IMR-90 (cell line): ENCODE measurements around the gene OSBPL6. TPM values are rescaled to one million over a fixed set of nuclear protein-coding genes. Genes with fewer than 3 reads are reported as not detected.

Source experiments
- ATAC-seq: fragments of 200-7000 bp; cut with Tn5 transposase; 2 replicates; pipeline ENCODE4 v1.9.1; 2020; ENCODE audit warnings: low read depth, mild to moderate bottlenecking, moderate library complexity
- BruUV-seq: library from RNA; stranded (reverse); fragments of 400-500 nt; replicated peaks from 2 replicates; lab custom pipeline; 2021; lab: Mats Ljungman, UMichigan
- CTCF ChIA-PET: fragments of 300-600 bp; formaldehyde crosslinking; extraction: SDS; loops from one replicate; lab custom pipeline; 2021; ENCODE audit warnings: antibody characterized with exemption; lab: Yijun Ruan, JAX
- POLR2A ChIA-PET: fragments of 300-600 bp; sonication (Branson Sonifier 250); formaldehyde crosslinking; loops from one replicate; lab custom pipeline; 2022; ENCODE audit warnings: antibody characterized with exemption; ENCODE audit not compliant: unreplicated experiment; lab: Charles Lee
- DNase-seq: peaks from one replicate; pipeline ENCODE4 v3.0.0; 2013
- H2AFZ ChIP-seq: replicated peaks from 2 replicates; pipeline ENCODE3; 2013; ENCODE audit warnings: low read length, mild to moderate bottlenecking; ENCODE audit not compliant: poor library complexity
- H2AK5ac ChIP-seq: 2 replicates; pipeline ENCODE4 v1.6.1; 2013; ENCODE audit warnings: low read depth, low read length, inconsistent platforms
- H2AK9ac ChIP-seq: replicated peaks from 2 replicates; pipeline ENCODE3; 2013; ENCODE audit warnings: mild to moderate bottlenecking, low read depth, low read length, moderate library complexity; ENCODE audit not compliant: poor library complexity
- H2BK120ac ChIP-seq: 2 replicates; pipeline ENCODE4 v1.6.1; 2013; ENCODE audit warnings: low read depth, low read length, inconsistent platforms
- H2BK15ac ChIP-seq: 3 replicates; pipeline ENCODE4 v1.6.1; 2013; ENCODE audit warnings: low read depth, low read length, inconsistent platforms
- H2BK20ac ChIP-seq: 2 replicates; pipeline ENCODE4 v1.6.1; 2013; ENCODE audit warnings: low read depth, mild to moderate bottlenecking, inconsistent platforms, low read length, moderate library complexity
- H2BK5ac ChIP-seq: 2 replicates; pipeline ENCODE4 v1.6.1; 2013; ENCODE audit warnings: mild to moderate bottlenecking, low read depth, low read length, inconsistent platforms; ENCODE audit not compliant: poor library complexity, severe bottlenecking
- H3K14ac ChIP-seq: replicated peaks from 2 replicates; pipeline ENCODE4 v1.6.1; 2013; ENCODE audit warnings: low read depth, low read length, inconsistent platforms
- H3K18ac ChIP-seq: 2 replicates; pipeline ENCODE4 v1.6.1; 2013; ENCODE audit warnings: low read depth, low read length, control low read depth
- H3K23ac ChIP-seq: 2 replicates; pipeline ENCODE4 v1.6.1; 2013; ENCODE audit warnings: low read depth, low read length, inconsistent platforms
- H3K27ac ChIP-seq: 2 replicates; pipeline ENCODE4 v1.5.1; 2013; ENCODE audit warnings: mild to moderate bottlenecking, control low read depth, low read length; ENCODE audit not compliant: insufficient read depth
- H3K27me3 ChIP-seq: 2 replicates; pipeline ENCODE4 v1.6.1; 2013; ENCODE audit warnings: low read length; ENCODE audit not compliant: control insufficient read depth, insufficient read depth
- H3K36me3 ChIP-seq: 2 replicates; pipeline ENCODE4 v1.6.1; 2013; ENCODE audit warnings: low read length, mixed read lengths; ENCODE audit not compliant: control insufficient read depth, insufficient read depth
- H3K4ac ChIP-seq: 2 replicates; pipeline ENCODE4 v1.6.1; 2013; ENCODE audit warnings: low read depth, low read length, inconsistent platforms
- H3K4me1 ChIP-seq: 2 replicates; pipeline ENCODE4 v1.6.1; 2013; ENCODE audit warnings: low read length, mixed read lengths; ENCODE audit not compliant: control insufficient read depth, insufficient read depth
- H3K4me2 ChIP-seq: 2 replicates; pipeline ENCODE4 v1.6.1; 2013; ENCODE audit warnings: low read depth, mild to moderate bottlenecking, control low read depth, low read length, moderate library complexity
- H3K4me3 ChIP-seq: 2 replicates; pipeline ENCODE4 v1.5.1; 2013; ENCODE audit warnings: low read depth, mild to moderate bottlenecking, control low read depth, low read length, moderate library complexity; ENCODE audit not compliant: insufficient read depth
- H3K56ac ChIP-seq: 2 replicates; pipeline ENCODE4 v1.6.1; 2013; ENCODE audit warnings: low read length, inconsistent platforms; ENCODE audit not compliant: insufficient read depth; ENCODE audit errors: extremely low read depth
- H3K79me1 ChIP-seq, 2 experiments: 2 replicates each; pipeline ENCODE4 v1.6.1; 2013; ENCODE audit warnings: low read length in 2 of 2, inconsistent platforms in 1 of 2, low read depth in 1 of 2
- H3K9ac ChIP-seq: 2 replicates; pipeline ENCODE4 v1.6.1; 2013; ENCODE audit warnings: low read depth, low read length, control low read depth
- H3K9me1 ChIP-seq: 2 replicates; pipeline ENCODE4 v1.6.1; 2013; ENCODE audit warnings: low read length, inconsistent platforms; ENCODE audit not compliant: insufficient read depth
- H3K9me3 ChIP-seq: 2 replicates; pipeline ENCODE4 v1.6.1; 2013; ENCODE audit warnings: low read length; ENCODE audit not compliant: control insufficient read depth, insufficient read depth
- H4K20me1 ChIP-seq: 2 replicates; pipeline ENCODE4 v1.6.1; 2013; ENCODE audit warnings: low read length, inconsistent platforms; ENCODE audit not compliant: insufficient read depth
- H4K5ac ChIP-seq: 2 replicates; pipeline ENCODE4 v1.6.1; 2013; ENCODE audit warnings: mild to moderate bottlenecking, low read depth, low read length, control low read depth
- H4K8ac ChIP-seq, 2 experiments: 2 replicates each; pipeline ENCODE4 v1.6.1; 2013; ENCODE audit warnings: low read depth in 2 of 2, low read length in 2 of 2, control low read depth in 1 of 2, inconsistent platforms in 1 of 2
- H4K91ac ChIP-seq: 2 replicates; pipeline ENCODE4 v1.6.1; 2013; ENCODE audit warnings: low read depth, low read length, inconsistent platforms; ENCODE audit not compliant: insufficient read depth
- BHLHE40 ChIP-seq: fragments of 150-350 bp; IDR thresholded peaks from 2 replicates; pipeline ENCODE4 v1.6.1; 2016; ENCODE audit warnings: mild to moderate bottlenecking, low read depth, low read length
- CEBPB ChIP-seq: IDR thresholded peaks from 2 replicates; pipeline ENCODE4 v1.6.1; 2012; ENCODE audit warnings: low read depth, low read length, improper control_type of control experiment
- MAZ ChIP-seq: IDR thresholded peaks from 2 replicates; pipeline ENCODE4 v1.6.1; 2012; ENCODE audit warnings: low read depth, mild to moderate bottlenecking, low read length, improper control_type of control experiment, moderate library complexity, borderline replicate concordance
- MXI1 ChIP-seq: IDR thresholded peaks from 2 replicates; pipeline ENCODE4 v1.6.1; 2012; ENCODE audit warnings: low read depth, mild to moderate bottlenecking, low read length, moderate library complexity, borderline replicate concordance
- NFE2L2 ChIP-seq: fragments of 150-350 bp; IDR thresholded peaks from 2 replicates; pipeline ENCODE4 v1.6.1; 2016; ENCODE audit warnings: low read depth, mild to moderate bottlenecking, low read length
- RAD21 ChIP-seq: IDR thresholded peaks from 2 replicates; pipeline ENCODE4 v1.6.1; 2012; ENCODE audit warnings: low read length, improper control_type of control experiment
- USF2 ChIP-seq: fragments of 150-350 bp; IDR thresholded peaks from 2 replicates; pipeline ENCODE4 v1.6.1; 2017; ENCODE audit warnings: mild to moderate bottlenecking, antibody characterized with exemption, low read length, low read depth
- WGBS, 2 experiments: methylation state at CpG; one replicate each; pipeline versions ENCODE4 v1.1.5 to v1.1.7; 2013; ENCODE audit warnings: missing lambda C conversion rate in 2 of 2; ENCODE audit not compliant: insufficient read length in 1 of 2; ENCODE audit errors: extremely low coverage in 2 of 2; 5-methylcytosine and 5-hydroxymethylcytosine counted together
- dilution Hi-C: fragments of 300-500 bp; cut with HindIII; formaldehyde crosslinking; loops from one replicate; pipeline ENCODE4 v1.14.3; 2018; ENCODE audit warnings: low sequenced_read_pairs; ENCODE audit not compliant: unreplicated experiment
- in situ Hi-C: fragments of 300-500 bp; cut with MboI; formaldehyde crosslinking; loops from 3 replicates; pipeline ENCODE4 v1.14.3; 2019; ENCODE audit warnings: low sequenced_read_pairs, inconsistent platforms, mixed read lengths
- intact Hi-C: fragments of 100-400 bp; cut with micrococcal nuclease; formaldehyde crosslinking; loops from 2 replicates; pipeline ENCODE4 v1.10.0; 2022
- polyA plus RNA-seq, 3 experiments: library from polyadenylated mRNA; depleted of rRNA; stranded (reverse); fragments of >200 nt; gene quantifications; 2 replicates each; pipeline ENCODE4 v1.2.3, GENCODE V29; 2012; ENCODE audit warnings: low replicate concordance in 1 of 3
- total RNA-seq: library from RNA; depleted of rRNA; stranded (reverse); fragments of >200 nt; gene quantifications from 2 replicates; pipeline ENCODE4 v1.2.3, GENCODE V29; 2012
- TF ChIP-seq, protein P1 (sequence below): conservative IDR thresholded peaks from 2 replicates; pipeline ENCODE4 v1.5.1; 2012; ENCODE audit warnings: mild to moderate bottlenecking, low read depth, low read length, improper control_type of control experiment

The OSBPL6 gene
- total and polyA plus RNA-seq, 2 of the 4 experiments (the other 2 are of a cell fraction) = 3.2 to 3.7 TPM

DNA sequence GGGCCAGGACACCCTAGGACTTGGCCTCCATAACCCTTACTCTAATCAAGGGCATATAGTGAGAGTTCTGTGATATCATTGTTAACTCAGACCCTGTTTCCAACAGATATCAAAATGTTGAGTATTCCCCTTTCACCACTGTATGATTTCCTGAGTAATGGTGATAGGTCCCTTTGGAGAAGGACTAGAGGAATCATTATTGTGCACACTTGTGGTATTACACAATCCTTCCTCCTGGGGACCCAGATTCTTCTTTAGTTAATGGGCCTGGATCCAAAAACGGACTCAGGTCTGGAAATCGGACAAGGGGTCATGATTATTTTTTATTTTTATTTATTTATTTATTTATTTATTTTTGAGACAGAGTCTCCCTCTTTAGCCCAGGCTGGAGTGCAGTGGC, 233.1 kb downstream of the OSBPL6 start:
- Histone ChIP-seq H3K4me1 (no peaks in the 10 kb centered on the region), H3K9me3 (peaks cover 2% of the 10 kb centered on the region; the same call in 1 of the 2 replicates), H3K4me2 (no peak overlapping the region), H3K18ac (no peak overlapping the region), H3K14ac (no peak overlapping the region), H3K56ac (no peak overlapping the region), H4K8ac (no peak overlapping the region), H2AFZ (no peak overlapping the region), H3K27me3 (no peaks in the 10 kb centered on the region), H4K91ac (no peak overlapping the region), H2BK15ac (no peak overlapping the region), H4K5ac (no peak overlapping the region), H3K27ac (no peak overlapping the region), H4K20me1 (no peaks in the 10 kb centered on the region), H3K36me3 (peaks cover 12% of the 10 kb centered on the region), H3K23ac (no peak overlapping the region), H2AK9ac (no peak overlapping the region), H2BK20ac (no peak overlapping the region), H3K4me3 (no peak overlapping the region), H2BK5ac (no peak overlapping the region), H3K4ac (no peak overlapping the region), H3K9ac (no peak overlapping the region), H2AK5ac (no peak overlapping the region), H3K9me1 (peaks cover 11% of the 10 kb centered on the region; the same call in 1 of the 2 replicates), H2BK120ac (no peak overlapping the region), H3K79me1 (peaks cover 7 to 21% of the 10 kb centered on the region in 2 experiments)
- BruUV-seq = no TSS peak
- in situ Hi-C loops = no loop called here
- dilution Hi-C loops = no loop called here
- ChIA-PET CTCF (no interaction called here), POLR2A (no interaction called here)
- DNase-seq = no peak
- no peak for ATAC-seq
- no CpG with 5 or more reads among the region's 2 CpGs for WGBS, 2 experiments
- intact Hi-C loops = no loop called here
- TF ChIP-seq MXI1 = no peak
- TF ChIP-seq NFE2L2 = no peak
- TF ChIP-seq, protein P1, sequence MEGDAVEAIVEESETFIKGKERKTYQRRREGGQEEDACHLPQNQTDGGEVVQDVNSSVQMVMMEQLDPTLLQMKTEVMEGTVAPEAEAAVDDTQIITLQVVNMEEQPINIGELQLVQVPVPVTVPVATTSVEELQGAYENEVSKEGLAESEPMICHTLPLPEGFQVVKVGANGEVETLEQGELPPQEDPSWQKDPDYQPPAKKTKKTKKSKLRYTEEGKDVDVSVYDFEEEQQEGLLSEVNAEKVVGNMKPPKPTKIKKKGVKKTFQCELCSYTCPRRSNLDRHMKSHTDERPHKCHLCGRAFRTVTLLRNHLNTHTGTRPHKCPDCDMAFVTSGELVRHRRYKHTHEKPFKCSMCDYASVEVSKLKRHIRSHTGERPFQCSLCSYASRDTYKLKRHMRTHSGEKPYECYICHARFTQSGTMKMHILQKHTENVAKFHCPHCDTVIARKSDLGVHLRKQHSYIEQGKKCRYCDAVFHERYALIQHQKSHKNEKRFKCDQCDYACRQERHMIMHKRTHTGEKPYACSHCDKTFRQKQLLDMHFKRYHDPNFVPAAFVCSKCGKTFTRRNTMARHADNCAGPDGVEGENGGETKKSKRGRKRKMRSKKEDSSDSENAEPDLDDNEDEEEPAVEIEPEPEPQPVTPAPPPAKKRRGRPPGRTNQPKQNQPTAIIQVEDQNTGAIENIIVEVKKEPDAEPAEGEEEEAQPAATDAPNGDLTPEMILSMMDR = no peak
- no peak for TF ChIP-seq MAZ
- peak; percentile 46; the same call in 1 of the 2 replicates for TF ChIP-seq CEBPB
- no peak for TF ChIP-seq USF2
- no peak for TF ChIP-seq RAD21
- TF ChIP-seq BHLHE40 = no peak
